CD1c-positive myeloid dendritic cell (primary cell): ENCODE data around the gene DCLK3.

Experiments used
- DNase-seq: peaks from one replicate; pipeline ENCODE4 v3.0.0-alpha.2; 2016; ENCODE audit errors: extremely low spot score

The DCLK3 gene

DNA sequence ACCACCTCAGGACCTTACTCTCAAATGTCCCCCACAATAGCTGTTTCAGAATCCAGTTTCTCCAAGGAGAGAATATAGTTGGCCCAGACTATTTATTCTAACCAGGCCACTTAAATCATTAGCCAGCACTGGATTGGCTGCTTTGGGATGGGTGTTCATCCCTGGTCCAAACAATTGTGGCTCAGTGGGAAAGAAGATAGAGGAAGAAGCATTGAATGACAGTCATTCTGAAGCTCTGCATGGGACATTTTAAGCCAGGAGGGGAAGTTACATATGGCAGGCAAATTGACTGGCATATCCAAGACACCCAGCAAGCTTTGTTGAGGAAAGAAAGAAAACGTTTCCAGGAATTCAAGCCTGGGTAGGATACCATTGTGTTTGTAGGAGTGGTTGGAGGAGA, 5.6 kb upstream of the DCLK3 start:
- DNase-seq: no peak

DNA sequence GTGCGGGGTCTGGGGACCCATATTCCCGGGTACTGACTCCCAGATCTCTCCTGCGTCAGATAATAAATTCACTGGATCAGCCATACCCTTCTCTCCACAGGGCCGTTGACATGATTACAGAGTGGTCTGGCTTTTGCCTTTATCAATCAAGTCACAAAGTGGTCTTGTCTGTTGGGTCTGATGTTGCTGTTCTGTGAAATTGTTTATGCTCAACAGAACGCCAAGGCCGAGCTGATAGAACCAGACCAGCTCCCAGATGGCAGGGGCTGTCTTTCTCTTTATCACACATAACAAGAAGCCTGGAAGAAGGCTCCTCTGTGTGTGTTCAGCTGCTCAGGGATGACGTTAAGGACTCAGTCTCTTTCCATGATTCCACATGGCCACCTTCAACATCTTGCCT, 751 bp upstream of the DCLK3 start:
- no peak for DNase-seq

GRCh38 chr3:36764704-36765038, 318 bp upstream of the DCLK3 start:
- DNase-seq: no peak

DNA sequence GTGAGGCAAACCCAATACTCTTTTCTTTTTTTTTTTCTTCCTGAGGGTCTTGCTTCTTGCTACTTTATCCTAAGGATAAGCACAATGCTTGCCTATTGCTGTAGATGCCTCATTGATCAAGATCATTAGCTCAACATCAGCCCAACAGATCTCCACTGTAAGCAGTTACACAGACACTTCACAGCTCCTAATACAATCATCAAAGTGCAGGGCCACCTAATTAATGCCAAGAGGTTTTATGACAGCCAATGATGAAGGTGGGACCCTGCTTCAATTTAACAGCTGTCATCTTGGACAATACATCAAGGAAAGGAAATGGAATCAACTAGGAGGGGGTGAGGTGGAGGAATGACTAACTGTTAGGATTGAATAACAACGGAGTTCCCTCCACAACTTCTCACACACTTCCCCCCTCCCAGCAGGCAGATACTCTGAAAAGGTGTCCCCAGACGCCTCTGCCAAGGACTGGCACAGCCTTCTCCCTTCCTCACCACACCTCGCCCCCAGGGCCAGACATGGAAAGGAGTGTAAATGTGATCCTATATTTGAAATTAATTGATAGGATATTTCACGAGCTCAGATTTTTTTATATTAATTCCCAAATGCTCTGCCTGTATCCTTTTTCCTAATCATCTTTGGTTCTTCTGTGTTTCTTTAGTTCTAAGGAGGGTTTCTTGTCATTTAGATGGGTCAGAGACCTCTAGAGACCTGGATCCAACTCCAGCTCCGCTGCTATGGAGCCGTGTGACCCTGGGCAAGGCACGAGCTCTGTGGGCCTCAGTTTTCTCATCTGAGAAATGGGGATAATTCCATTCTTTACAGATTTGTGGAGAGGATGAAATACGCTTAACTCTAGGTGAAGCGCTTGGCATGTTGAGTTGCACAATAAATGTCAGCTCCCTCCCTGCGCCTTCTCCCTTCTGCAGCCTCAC, 1.2 kb downstream of the DCLK3 start:
- DNase-seq: no peak

- DNase-seq: no peak
Measured at GRCh38 chr3:36761779-36762178, 2.6 kb downstream of the DCLK3 start.

- DNase-seq: no peak
Measured at GRCh38 chr3:36756269-36756668, 8.1 kb downstream of the DCLK3 start.

DNA sequence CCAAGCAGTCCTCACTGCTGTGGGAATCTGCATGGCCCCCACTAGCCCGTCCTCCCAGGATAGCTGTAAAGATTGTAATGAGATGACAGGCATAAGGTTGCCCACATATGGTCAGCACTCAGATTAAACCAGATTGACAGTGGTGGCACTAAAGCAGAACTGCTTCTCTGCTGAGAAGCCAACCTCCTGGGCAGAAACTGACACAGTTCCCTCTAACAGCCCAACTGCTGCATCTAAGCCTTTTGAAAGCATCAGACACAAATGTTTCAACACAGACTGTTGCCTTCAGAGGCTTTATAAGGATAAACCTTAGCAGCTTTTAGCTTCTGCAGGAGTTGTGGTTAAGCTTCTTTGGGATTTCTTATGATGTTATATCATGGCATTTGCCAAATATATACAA, 13.0 kb downstream of the DCLK3 start:
- no peak for DNase-seq

GRCh38 chr3:36750737-36751136, 13.6 kb downstream of the DCLK3 start:
- DNase-seq: no peak

- no peak for DNase-seq
Measured at GRCh38 chr3:36744763-36745162, 19.6 kb downstream of the DCLK3 start.

DNA sequence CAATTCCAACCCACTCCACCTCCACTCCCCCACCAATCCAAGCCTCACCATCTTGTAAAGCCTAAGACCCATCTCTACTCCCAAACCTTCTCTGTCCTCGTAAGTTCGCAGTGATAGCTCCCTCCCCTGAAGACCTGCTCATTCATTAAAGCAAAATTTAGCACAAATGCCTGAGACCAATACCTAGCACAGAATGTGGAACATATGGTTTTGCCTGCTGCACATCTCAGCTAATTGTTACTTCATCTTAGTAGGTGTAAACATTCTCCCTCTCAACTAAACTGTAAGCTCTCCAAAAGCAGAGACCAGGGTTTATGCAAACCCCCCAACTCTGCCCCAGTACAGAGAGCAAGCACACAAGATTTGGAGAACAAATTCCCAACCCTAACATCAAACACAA, 20.5 kb downstream of the DCLK3 start:
- no peak for DNase-seq

DNA sequence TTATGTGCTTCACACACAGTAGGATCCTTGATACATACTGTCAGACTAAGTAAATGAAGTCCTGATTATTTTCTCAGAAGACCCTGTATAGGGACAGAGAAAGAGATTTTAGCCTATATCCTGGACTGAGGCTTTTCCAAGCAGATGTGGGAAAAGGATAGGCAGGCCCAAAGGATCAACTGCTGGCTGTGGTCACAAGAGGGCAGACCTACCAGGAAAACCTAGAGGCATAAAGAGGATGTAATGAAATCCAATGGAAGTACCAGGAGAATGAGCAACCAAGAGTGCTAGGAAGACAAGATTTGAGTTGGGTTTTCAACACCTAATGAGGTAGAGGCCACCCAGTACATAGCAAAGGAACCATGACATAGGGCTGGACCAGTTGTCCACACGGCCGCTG, 23.1 kb downstream of the DCLK3 start:
- peak; percentile 6 for DNase-seq

DNA sequence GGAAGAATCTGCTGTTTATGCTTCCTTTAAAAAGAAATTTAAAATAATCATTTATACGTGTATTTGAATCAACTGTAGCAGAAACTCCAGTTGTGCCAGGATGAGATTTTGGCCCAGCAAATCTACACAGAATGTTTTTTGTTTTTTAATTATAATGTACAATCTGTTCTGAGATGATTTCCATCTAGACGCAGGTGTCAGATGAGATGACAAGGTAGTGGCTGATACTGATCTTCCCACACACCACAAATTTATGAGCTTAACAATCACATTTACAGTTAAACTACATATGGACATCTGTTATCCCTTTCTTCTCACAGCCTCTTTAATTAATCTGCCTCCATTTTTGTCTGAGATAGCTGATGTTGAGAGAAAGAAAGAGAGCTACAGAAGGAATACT, 23.6 kb downstream of the DCLK3 start:
- no peak for DNase-seq

- no peak for DNase-seq
Measured at GRCh38 chr3:36738702-36739101, 25.7 kb downstream of the DCLK3 start.

- no peak for DNase-seq
Measured at GRCh38 chr3:36736301-36736700, 28.1 kb downstream of the DCLK3 start.

- no peak for DNase-seq
Measured at GRCh38 chr3:36734742-36735141, 29.6 kb downstream of the DCLK3 start.

DNA sequence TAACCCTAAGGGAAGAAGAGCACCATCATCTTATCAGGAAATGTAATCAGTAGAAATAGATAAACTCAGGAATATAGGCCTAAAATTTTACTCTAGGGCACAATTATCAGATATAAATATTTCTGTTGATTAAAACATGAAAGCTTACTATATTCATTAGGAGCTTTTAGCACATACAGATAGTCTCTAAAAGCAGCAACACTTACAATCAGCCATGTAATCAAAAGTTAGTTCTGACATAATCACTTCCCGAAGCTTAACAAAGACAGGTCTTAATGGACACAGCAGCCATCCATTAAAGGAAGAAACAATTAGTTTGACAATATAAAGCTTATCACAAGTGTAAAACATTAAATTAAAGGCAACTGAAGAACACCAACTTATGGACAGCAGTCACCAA, 30.6 kb downstream of the DCLK3 start:
- no peak for DNase-seq

- no peak for DNase-seq
Measured at GRCh38 chr3:36733162-36733696, 31.1 kb downstream of the DCLK3 start.

GRCh38 chr3:36730966-36731365, 33.4 kb downstream of the DCLK3 start:
- no peak for DNase-seq

GRCh38 chr3:36729204-36730056, 34.9 kb downstream of the DCLK3 start:
- DNase-seq: peak; percentile 57

- DNase-seq: no peak
Measured at GRCh38 chr3:36714343-36715086, 49.8 kb downstream of the DCLK3 start.

- DNase-seq: no peak
Measured at GRCh38 chr3:36713904-36714303, 50.4 kb downstream of the DCLK3 start.

DNA sequence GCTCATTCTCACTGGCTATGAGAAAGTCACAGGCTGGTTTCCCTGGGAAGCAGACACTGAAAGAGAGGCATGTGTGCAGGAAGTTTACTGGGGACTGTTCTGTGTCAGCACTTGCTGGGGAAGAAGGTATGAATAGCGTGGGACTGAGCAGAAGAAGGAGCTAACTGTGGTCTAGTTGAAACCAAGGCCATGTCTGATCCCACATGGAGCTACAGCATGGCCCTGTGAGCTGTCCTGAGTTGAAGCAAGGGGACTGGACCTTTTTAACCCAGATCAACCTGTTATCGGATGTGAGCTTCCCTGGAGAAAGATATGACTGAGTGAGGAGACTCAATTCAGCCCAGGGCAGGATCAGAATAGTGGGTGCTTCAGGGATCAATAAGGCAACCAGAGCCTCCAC, 53.7 kb downstream of the DCLK3 start:
- no peak for DNase-seq
